ENCODE results near the gene GLB1L2.
"Not testable (repeated sequence)": the region's sequence is repeated elsewhere in the genome, so short reads cannot be mapped to it uniquely, and the experiment has no call there.

GLB1L2 gene

GRCh38 chr11:134322553-134322952 is 9.2 kb upstream of the GLB1L2 start:
- no peak for DNase-seq

GRCh38 chr11:134328433-134328832 is 3.4 kb upstream of the GLB1L2 start:
- no peak for DNase-seq

- DNase-seq, result no peak
Observed at GRCh38 chr11:134330611-134331353, 1.0 kb upstream of the GLB1L2 start.

GRCh38 chr11:134332189-134332631 is 422 bp downstream of the GLB1L2 start:
- DNase-seq, result peak; percentile 9

GRCh38 chr11:134332782-134333181 is 994 bp downstream of the GLB1L2 start:
- DNase-seq, result no peak

- no peak for DNase-seq
Observed at GRCh38 chr11:134333312-134333711, 1.5 kb downstream of the GLB1L2 start.

- no peak for DNase-seq
Observed at GRCh38 chr11:134333946-134334345, 2.2 kb downstream of the GLB1L2 start.

GRCh38 chr11:134334796-134335571 is 3.2 kb downstream of the GLB1L2 start:
- DNase-seq, result no peak

GRCh38 chr11:134337051-134337450 is 5.3 kb downstream of the GLB1L2 start:
- no peak for DNase-seq

- no peak for DNase-seq
Observed at GRCh38 chr11:134338068-134338467, 6.3 kb downstream of the GLB1L2 start.

- no peak for DNase-seq
Observed at GRCh38 chr11:134338654-134339053, 6.9 kb downstream of the GLB1L2 start.

- DNase-seq, result no peak
Observed at GRCh38 chr11:134339756-134340155, 8.0 kb downstream of the GLB1L2 start.

- no peak for DNase-seq
Observed at GRCh38 chr11:134340354-134340964, 8.7 kb downstream of the GLB1L2 start.

GRCh38 chr11:134341805-134342571 is 10.2 kb downstream of the GLB1L2 start:
- DNase-seq, result no peak

- no peak for DNase-seq
Observed at GRCh38 chr11:134342572-134343340, 11.0 kb downstream of the GLB1L2 start.

GRCh38 chr11:134343646-134344045 is 11.9 kb downstream of the GLB1L2 start:
- DNase-seq, result no peak

GRCh38 chr11:134344497-134345236 is 12.9 kb downstream of the GLB1L2 start:
- not testable (repeated sequence) for DNase-seq

GRCh38 chr11:134345237-134345550 is 13.4 kb downstream of the GLB1L2 start:
- DNase-seq, result no peak

- peak; percentile 11 for DNase-seq
Observed at GRCh38 chr11:134346101-134346975, 14.6 kb downstream of the GLB1L2 start.

GRCh38 chr11:134346976-134347350 is 15.2 kb downstream of the GLB1L2 start:
- no peak for DNase-seq

GRCh38 chr11:134347441-134347840 is 15.7 kb downstream of the GLB1L2 start:
- DNase-seq, result no peak

Measured in NCI-H1436 (cell line).